GM23338 (cell line): Measurements from ENCODE around the gene AMDHD1. TPM values are rescaled to one million over a fixed set of nuclear protein-coding genes. Genes with fewer than 3 reads are reported as not detected.

Source experiments
- ATAC-seq: fragments of 200-7000 bp; cut with Tn5 transposase; 3 replicates; pipeline ENCODE4 v1.9.1; 2020
- DNase-seq: peaks from one replicate; pipeline ENCODE4 v3.0.0-alpha.2; 2015; ENCODE audit warnings: low spot score
- H2AFZ ChIP-seq: fragments of 200-600 bp; sonication (generic); 2 replicates; pipeline ENCODE4 v1.8.0; 2016; ENCODE audit warnings: antibody characterized with exemption, mild to moderate bottlenecking, moderate library complexity
- H3F3A ChIP-seq: fragments of 200-600 bp; sonication (generic); replicated peaks from 2 replicates; pipeline ENCODE4 v1.8.0; 2017; ENCODE audit warnings: antibody characterized with exemption, mixed run types, low read depth
- H3K27ac ChIP-seq: fragments of 200-600 bp; sonication (generic); 2 replicates; pipeline ENCODE4 v1.6.1; 2016; ENCODE audit warnings: low read depth
- H3K27me3 ChIP-seq: fragments of 200-600 bp; sonication (generic); 2 replicates; pipeline ENCODE4 v1.8.0; 2016; ENCODE audit warnings: mild to moderate bottlenecking, mixed run types, moderate library complexity; ENCODE audit not compliant: insufficient read depth
- H3K36me3 ChIP-seq: fragments of 200-600 bp; sonication (generic); 2 replicates; pipeline ENCODE4 v1.8.0; 2016; ENCODE audit warnings: mild to moderate bottlenecking; ENCODE audit not compliant: insufficient read depth
- H3K4me1 ChIP-seq: fragments of 200-600 bp; sonication (generic); 2 replicates; pipeline ENCODE4 v1.8.0; 2016; ENCODE audit warnings: mild to moderate bottlenecking, moderate library complexity; ENCODE audit not compliant: insufficient read depth
- H3K4me2 ChIP-seq: fragments of 200-600 bp; sonication (generic); 2 replicates; pipeline ENCODE4 v1.7.1; 2017; ENCODE audit warnings: mixed run types
- H3K4me3 ChIP-seq: fragments of 200-600 bp; sonication (generic); 2 replicates; pipeline ENCODE4 v1.6.1; 2016; ENCODE audit warnings: mixed run types
- H3K79me2 ChIP-seq: fragments of 200-600 bp; sonication (generic); replicated peaks from 2 replicates; pipeline ENCODE4 v1.8.0; 2017; ENCODE audit warnings: mild to moderate bottlenecking; ENCODE audit not compliant: insufficient read depth
- H3K9me2 ChIP-seq: fragments of 200-600 bp; sonication (generic); 2 replicates; pipeline ENCODE4 v1.8.0; 2017; ENCODE audit not compliant: insufficient read depth
- H4K20me1 ChIP-seq: fragments of 200-600 bp; sonication (generic); replicated peaks from 2 replicates; pipeline ENCODE4 v1.8.0; 2017; ENCODE audit warnings: mild to moderate bottlenecking; ENCODE audit not compliant: insufficient read depth
- H3K27ac Mint-ChIP-seq: 2 replicates; pipeline ENCODE4 v1.8.0; 2020; ENCODE audit warnings: inconsistent platforms, mild to moderate bottlenecking, moderate library complexity, mixed read lengths
- H3K27me3 Mint-ChIP-seq: 3 replicates; pipeline ENCODE4 v1.8.0; 2022; ENCODE audit warnings: low read depth, mild to moderate bottlenecking, moderate library complexity, mixed read lengths, inconsistent platforms; ENCODE audit not compliant: insufficient read depth, poor library complexity
- H3K36me3 Mint-ChIP-seq: 3 replicates; pipeline ENCODE4 v1.8.0; 2021; ENCODE audit warnings: low read depth, mild to moderate bottlenecking, inconsistent platforms, moderate library complexity, mixed read lengths
- H3K4me1 Mint-ChIP-seq: 3 replicates; pipeline ENCODE4 v1.8.0; 2020; ENCODE audit warnings: mild to moderate bottlenecking, inconsistent platforms, mixed read lengths
- H3K4me3 Mint-ChIP-seq: 3 replicates; pipeline ENCODE4 v1.8.0; 2021; ENCODE audit warnings: moderate library complexity, mild to moderate bottlenecking, inconsistent platforms, mixed read lengths
- H3K9me3 Mint-ChIP-seq: 3 replicates; pipeline ENCODE4 v1.8.0; 2020; ENCODE audit warnings: moderate library complexity, mild to moderate bottlenecking, inconsistent platforms, mixed read lengths
- EZH2 ChIP-seq: fragments of 200-600 bp; sonication (generic); IDR thresholded peaks from one replicate; pipeline ENCODE4 v1.8.0; 2017; ENCODE audit warnings: antibody characterized with exemption, mild to moderate bottlenecking, low read depth; ENCODE audit not compliant: unreplicated experiment
- REST ChIP-seq: IDR thresholded peaks from one replicate; pipeline ENCODE4 v1.6.1; 2018; ENCODE audit warnings: antibody characterized with exemption; ENCODE audit not compliant: unreplicated experiment
- ZNF462 ChIP-seq: fragments of 250-450 bp; sonication (Bioruptor Pico); IDR thresholded peaks from 2 replicates; pipeline ENCODE4 v1.5.0; 2020; ENCODE audit warnings: mild to moderate bottlenecking, moderate library complexity
- polyA plus RNA-seq: library from polyadenylated mRNA; unstranded; fragments of >200 nt; fragmentation: Nextera tagmentation; extraction: Ambion mirVana; gene quantifications from 2 replicates; pipeline ENCODE4 v1.2.1, GENCODE V29; 2016
- total RNA-seq: library from RNA; depleted of rRNA; stranded (reverse); fragments of >200 nt; shearing (Covaris generic); gene quantifications from 2 replicates; pipeline ENCODE4 v1.2.3, GENCODE V29; 2014

Gene AMDHD1
- total and polyA plus RNA-seq, 2 experiments from 2014 or later, result 0.21 to 0.24 TPM

DNA sequence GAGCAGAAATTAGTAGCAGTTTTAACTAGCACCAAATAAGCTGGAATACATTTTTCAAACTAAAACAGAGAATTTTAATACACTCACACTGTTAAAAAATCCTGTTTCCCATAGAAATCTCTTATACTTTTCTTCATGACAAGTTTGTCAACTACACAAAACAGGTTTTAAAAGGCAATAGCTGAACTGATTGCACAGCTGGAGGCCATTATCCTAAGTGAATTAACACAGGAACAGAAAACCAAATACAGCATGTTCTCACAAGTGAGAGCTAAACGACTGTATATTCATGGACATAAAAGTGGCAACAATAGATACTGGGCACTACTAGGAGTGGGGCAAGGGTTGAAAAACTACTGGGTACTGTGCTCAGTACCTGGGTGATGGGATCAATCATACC is 64.6 kb downstream of the AMDHD1 start:
- Histone ChIP-seq H3K9me2 (no peaks in the 10 kb centered on the region), H2AFZ (no peak overlapping the region), H3K4me1 (no peaks in the 10 kb centered on the region), H3K79me2 (no peaks in the 10 kb centered on the region), H3K4me3 (no peak overlapping the region), H3K36me3 (peaks cover 55% of the 10 kb centered on the region), H3F3A (no peaks in the 10 kb centered on the region), H3K4me2 (no peak overlapping the region), H3K27ac (no peak overlapping the region), H3K27me3 (no peaks in the 10 kb centered on the region), H4K20me1 (no peaks in the 10 kb centered on the region)
- no peak for DNase-seq
- TF ChIP-seq REST (no peak), ZNF462 (CRISPR knock-in tag) (no peak), EZH2 (no peak)
- H3K27ac Mint-ChIP-seq, result no peak overlapping the region
- H3K9me3 Mint-ChIP-seq, result no peaks in the 10 kb centered on the region
- no peak for ATAC-seq
- no peaks in the 10 kb centered on the region for H3K4me1 Mint-ChIP-seq
- no peak overlapping the region for H3K4me3 Mint-ChIP-seq
- no peaks in the 10 kb centered on the region for H3K27me3 Mint-ChIP-seq
- H3K36me3 Mint-ChIP-seq, result peaks cover 54% of the 10 kb centered on the region
